Kidney epithelial cell (primary cell): ENCODE results near the gene H6PD. TPM values are rescaled to one million over a fixed set of nuclear protein-coding genes. Genes with fewer than 3 reads are reported as not detected.

Experiments
- DNase-seq: peaks from one replicate; pipeline ENCODE4 v3.0.0-alpha.2; 2010; ENCODE audit warnings: low read depth
- H3K27me3 ChIP-seq: 2 replicates; pipeline ENCODE4 v1.6.0; 2011; ENCODE audit warnings: low read length; ENCODE audit not compliant: control insufficient read depth, insufficient read depth
- H3K36me3 ChIP-seq: 2 replicates; pipeline ENCODE4 v1.5.1; 2011; ENCODE audit warnings: low read length; ENCODE audit not compliant: control insufficient read depth, insufficient read depth
- H3K4me3 ChIP-seq: 2 replicates; pipeline ENCODE4 v1.5.1; 2011; ENCODE audit warnings: low read depth, mild to moderate bottlenecking, control low read depth, low read length
- CTCF ChIP-seq: IDR thresholded peaks from 2 replicates; pipeline ENCODE4 v1.5.1; 2011; ENCODE audit warnings: mild to moderate bottlenecking, moderate library complexity, low read length, control low read depth, inconsistent platforms; ENCODE audit not compliant: insufficient read depth, poor library complexity, severe bottlenecking
- total RNA-seq: library from RNA; depleted of rRNA; stranded (reverse); fragments of >200 nt; gene quantifications from 2 replicates; pipeline ENCODE4 v1.2.3, GENCODE V29; 2015

The H6PD gene
- total RNA-seq, 1 donor from 2014 or later = 24.4 TPM

GRCh38 chr1:9253004-9253403 lies 18.4 kb downstream of the H6PD start:
- TF ChIP-seq CTCF = no peak
- Histone ChIP-seq H3K36me3 (no peaks in the 10 kb centered on the region), H3K4me3 (no peak overlapping the region), H3K27me3 (no peaks in the 10 kb centered on the region)
- no peak for DNase-seq

GRCh38 chr1:9253453-9254105 lies 19.0 kb downstream of the H6PD start:
- TF ChIP-seq CTCF = no peak
- DNase-seq = no peak
- Histone ChIP-seq H3K27me3 (no peaks in the 10 kb centered on the region), H3K4me3 (no peak overlapping the region), H3K36me3 (no peaks in the 10 kb centered on the region)

- no peaks in the 10 kb centered on the region for H3K27me3 ChIP-seq
- H3K4me3 ChIP-seq = no peak overlapping the region
- TF ChIP-seq CTCF = no peak
- no peaks in the 10 kb centered on the region for H3K36me3 ChIP-seq
- no peak for DNase-seq
These were observed 21.8 kb downstream of the H6PD start for GRCh38 chr1:9256332-9256731.

- Histone ChIP-seq H3K27me3 (no peaks in the 10 kb centered on the region), H3K4me3 (no peak overlapping the region), H3K36me3 (no peaks in the 10 kb centered on the region)
- no peak for TF ChIP-seq CTCF
- no peak for DNase-seq
These were observed 23.3 kb downstream of the H6PD start for GRCh38 chr1:9257851-9258250.

- DNase-seq = no peak
- Histone ChIP-seq H3K27me3 (no peaks in the 10 kb centered on the region), H3K36me3 (no peaks in the 10 kb centered on the region), H3K4me3 (no peak overlapping the region)
- TF ChIP-seq CTCF = no peak
These were observed 24.1 kb downstream of the H6PD start for GRCh38 chr1:9258629-9259028.

- H3K27me3 ChIP-seq = no peaks in the 10 kb centered on the region
- no peaks in the 10 kb centered on the region for H3K36me3 ChIP-seq
- no peak for TF ChIP-seq CTCF
- H3K4me3 ChIP-seq = no peak overlapping the region
- DNase-seq = no peak
These were observed 25.6 kb downstream of the H6PD start for GRCh38 chr1:9260059-9260766.
